Spleen (tissue), 7 donors: ENCODE measurements around the gene MLXIP.

Source experiments
- CTCF ChIP-seq, 11 experiments: fragments of 200-600 bp in 7 of 11; fragments of 450-650 bp in 4 of 11; sonication (generic) in 4 of 11; IDR thresholded peaks in 8 of 11; conservative IDR thresholded peaks in 3 of 11; 1 replicate in 7 of 11; 2 replicates in 4 of 11; pipeline versions ENCODE4 v1.4.0 to v1.8.0; 2016 to 2021; ENCODE audit warnings: antibody characterized with exemption in 11 of 11, inconsistent platforms in 4 of 11, mild to moderate bottlenecking in 1 of 11
- POLR2A ChIP-seq, 3 donors: fragments of 450-650 bp; IDR thresholded peaks; one replicate each; pipeline ENCODE4 v1.5.1; 2017; ENCODE audit warnings: antibody characterized with exemption in 3 of 3, mild to moderate bottlenecking in 1 of 3
- donor health status: DM: no; HTN: no; CAD: no; lungs with moderate emphysema.
- donor health status: DM: no; HTN: no; CAD: no.
- donor health status: DM: no; HTN: no; CAD: no.

- no peak for TF ChIP-seq POLR2A (IDR thresholded peaks at IDR 0.05)
- TF ChIP-seq CTCF (IDR thresholded peaks at IDR 0.05 in 8 of 11, conservative IDR thresholded peaks at IDR 0.05 in 3 of 11), result no peak
Measured at GRCh38 chr12:122058549-122059149, 19.9 kb upstream of the MLXIP start.
